AG04450 (cell line): ENCODE data around the gene AQP12A. TPM values are rescaled to one million over a fixed set of nuclear protein-coding genes. Genes with fewer than 3 reads are reported as not detected.

ENCODE experiments used
- CTCF ChIA-PET: fragments of 300-600, 350-600 bp; formaldehyde crosslinking; extraction: SDS; loops from one replicate; lab custom pipeline; 2022; ENCODE audit warnings: antibody characterized with exemption, inconsistent platforms; lab: Charles Lee
- POLR2A ChIA-PET: fragments of 350-600 bp; formaldehyde crosslinking; extraction: SDS; loops from one replicate; lab custom pipeline; 2021; ENCODE audit warnings: antibody characterized with exemption, inconsistent platforms; lab: Yijun Ruan, JAX
- DNase-seq: peaks from one replicate; pipeline ENCODE4 v3.0.0-alpha.2; 2011; ENCODE audit warnings: low read depth, low spot score
- H3K27ac ChIP-seq: one replicate; pipeline ENCODE4 v1.5.1; 2012; ENCODE audit warnings: low read depth, low read length, control low read depth
- H3K27me3 ChIP-seq: one replicate; pipeline ENCODE4 v1.6.0; 2012; ENCODE audit warnings: low read length; ENCODE audit not compliant: control insufficient read depth, insufficient read depth
- H3K4me3 ChIP-seq: 2 replicates; pipeline ENCODE4 v1.5.1; 2011; ENCODE audit warnings: mild to moderate bottlenecking, low read depth, low read length, control low read depth
- H3K9me3 ChIP-seq: 2 replicates; pipeline ENCODE4 v1.5.1; 2012; ENCODE audit warnings: low read length; ENCODE audit not compliant: control insufficient read depth, insufficient read depth
- polyA plus RNA-seq: library from polyadenylated mRNA; depleted of rRNA; stranded (reverse); fragments of >200 nt; gene quantifications from 2 replicates; pipeline ENCODE4 v1.2.3, GENCODE V29; 2011; rRNA removed
- small RNA-seq: library from RNA; depleted of rRNA; stranded (forward); fragments of <200 nt; gene quantifications from one replicate; pipeline ENCODE3, GENCODE V24; 2012; ENCODE audit warnings: low read depth; ENCODE audit not compliant: insufficient read length
- TF ChIP-seq, protein P1 (sequence below): IDR thresholded peaks from 2 replicates; pipeline ENCODE4 v1.5.1; 2011; ENCODE audit warnings: low read depth, low read length, control low read depth, inconsistent platforms

The AQP12A gene
- polyA plus RNA-seq, 1 experiment, result not detected

- H3K4me3 ChIP-seq, result no peak overlapping the region
- no peak for DNase-seq
- ChIA-PET CTCF (no interaction called here), POLR2A (interaction anchor here (0.5 kb wide), 1 partner anchor 858 kb away, joined by 3 read pairs; no protein-coding TSS in a partner anchor)
- H3K9me3 ChIP-seq, result no peaks in the 10 kb centered on the region
- TF ChIP-seq, protein P1, sequence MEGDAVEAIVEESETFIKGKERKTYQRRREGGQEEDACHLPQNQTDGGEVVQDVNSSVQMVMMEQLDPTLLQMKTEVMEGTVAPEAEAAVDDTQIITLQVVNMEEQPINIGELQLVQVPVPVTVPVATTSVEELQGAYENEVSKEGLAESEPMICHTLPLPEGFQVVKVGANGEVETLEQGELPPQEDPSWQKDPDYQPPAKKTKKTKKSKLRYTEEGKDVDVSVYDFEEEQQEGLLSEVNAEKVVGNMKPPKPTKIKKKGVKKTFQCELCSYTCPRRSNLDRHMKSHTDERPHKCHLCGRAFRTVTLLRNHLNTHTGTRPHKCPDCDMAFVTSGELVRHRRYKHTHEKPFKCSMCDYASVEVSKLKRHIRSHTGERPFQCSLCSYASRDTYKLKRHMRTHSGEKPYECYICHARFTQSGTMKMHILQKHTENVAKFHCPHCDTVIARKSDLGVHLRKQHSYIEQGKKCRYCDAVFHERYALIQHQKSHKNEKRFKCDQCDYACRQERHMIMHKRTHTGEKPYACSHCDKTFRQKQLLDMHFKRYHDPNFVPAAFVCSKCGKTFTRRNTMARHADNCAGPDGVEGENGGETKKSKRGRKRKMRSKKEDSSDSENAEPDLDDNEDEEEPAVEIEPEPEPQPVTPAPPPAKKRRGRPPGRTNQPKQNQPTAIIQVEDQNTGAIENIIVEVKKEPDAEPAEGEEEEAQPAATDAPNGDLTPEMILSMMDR, result no peak
- peaks cover 20% of the 10 kb centered on the region for H3K27me3 ChIP-seq
- no peak overlapping the region for H3K27ac ChIP-seq
Observed at GRCh38 chr2:240742602-240743095, 51.0 kb downstream of the AQP12A start.

DNA sequence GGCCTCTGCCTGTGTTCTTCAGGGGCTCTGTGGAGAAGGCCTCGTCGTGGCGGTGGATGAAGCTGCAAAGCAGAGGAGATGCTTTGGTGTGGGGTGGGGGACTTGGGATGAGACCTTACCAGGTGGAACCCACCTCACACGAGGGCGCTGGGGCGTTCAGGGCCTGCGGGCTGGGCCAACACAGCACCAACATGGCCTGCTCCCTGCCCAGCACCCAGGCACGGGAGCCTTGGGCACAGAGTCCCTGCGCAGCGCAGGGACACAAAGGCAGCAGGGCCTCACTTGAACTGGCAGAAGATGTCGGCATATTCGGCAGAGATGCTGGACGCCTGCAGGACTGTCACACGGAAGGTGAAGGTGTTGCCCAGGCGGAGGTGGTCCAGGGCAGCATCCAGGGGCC is 53.8 kb downstream of the AQP12A start:
- ChIA-PET CTCF (no interaction called here), POLR2A (no interaction called here)
- TF ChIP-seq, protein P1, result no peak
- no peaks in the 10 kb centered on the region for H3K9me3 ChIP-seq
- no peak overlapping the region for H3K4me3 ChIP-seq
- no peak overlapping the region for H3K27ac ChIP-seq
- peaks cover 14% of the 10 kb centered on the region for H3K27me3 ChIP-seq
- no peak for DNase-seq

DNA sequence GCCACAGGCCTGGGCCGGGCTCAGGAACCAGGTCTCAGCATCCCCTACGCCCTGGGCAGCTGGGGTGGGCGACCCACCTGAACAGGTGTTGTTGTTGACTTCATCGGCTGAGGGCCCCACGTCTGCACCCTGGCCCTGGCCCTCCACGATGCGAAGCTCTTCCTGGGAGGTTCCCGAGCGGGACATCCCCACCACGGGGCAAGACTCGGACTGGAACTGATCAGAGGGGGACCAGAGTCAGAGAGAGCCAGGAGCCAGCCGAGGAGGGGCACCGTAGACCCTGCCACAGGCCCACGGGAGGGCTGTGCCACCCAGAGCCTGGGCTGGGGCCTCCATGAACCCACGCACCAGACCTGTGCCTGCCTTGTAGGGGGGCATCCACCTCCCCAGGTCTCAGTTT is 54.3 kb downstream of the AQP12A start:
- POLR2A ChIA-PET, result no interaction called here

GRCh38 chr2:240746671-240747070 is 55.0 kb downstream of the AQP12A start:
- no peak overlapping the region for H3K27ac ChIP-seq
- H3K27me3 ChIP-seq, result peaks cover 16% of the 10 kb centered on the region
- H3K4me3 ChIP-seq, result no peak overlapping the region
- ChIA-PET POLR2A (no interaction called here), CTCF (no interaction called here)
- DNase-seq, result no peak
- TF ChIP-seq, protein P1, result no peak
- H3K9me3 ChIP-seq, result no peaks in the 10 kb centered on the region

More for the DNA sequence above, 54.3 kb downstream of the AQP12A start:
- Histone ChIP-seq H3K27me3 (peaks cover 16% of the 10 kb centered on the region), H3K27ac (no peak overlapping the region), H3K9me3 (no peaks in the 10 kb centered on the region), H3K4me3 (no peak overlapping the region)
- TF ChIP-seq, protein P1, result no peak
- DNase-seq, result no peak
- CTCF ChIA-PET, result no interaction called here

DNA sequence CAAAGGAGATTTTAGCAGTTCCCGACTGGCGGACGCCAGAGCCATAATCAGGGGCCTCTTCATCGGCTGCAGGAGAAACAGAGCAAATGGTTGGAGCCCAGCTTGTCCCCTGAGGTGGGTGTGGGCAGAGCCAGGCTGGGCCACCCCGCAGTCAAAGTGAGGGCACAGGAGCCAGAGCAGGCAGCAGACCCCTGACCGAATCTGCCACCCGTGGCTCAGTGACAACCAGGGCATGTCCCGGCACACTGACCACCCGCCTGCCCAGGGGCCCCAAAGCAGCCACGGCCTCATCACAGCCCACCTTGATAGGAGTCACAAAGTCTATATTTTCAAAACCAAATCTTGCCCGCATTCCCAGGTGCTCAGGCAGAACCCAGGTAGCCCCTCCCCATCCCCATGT is 55.6 kb downstream of the AQP12A start:
- H3K27ac ChIP-seq, result no peak overlapping the region
- TF ChIP-seq, protein P1, result no peak
- no peak for DNase-seq
- H3K9me3 ChIP-seq, result no peaks in the 10 kb centered on the region
- H3K27me3 ChIP-seq, result peaks cover 16% of the 10 kb centered on the region
- ChIA-PET POLR2A (no interaction called here), CTCF (no interaction called here)
- H3K4me3 ChIP-seq, result no peak overlapping the region

Small RNA genes within 50 kb of the gene (small RNA-seq; reads per million reads assigned to genes)
- not detected for gene AC011298.3

Other genes starting within 250 kb of the AQP12A start
- gene ANKMY1, start 133.9 kb upstream of the AQP12A start, polyA plus RNA-seq, result 2.9 and 3.1 TPM in 2 replicates
- gene DUSP28, start 131.5 kb upstream of the AQP12A start, polyA plus RNA-seq, result 4.4 and 6.1 TPM in 2 replicates
- gene RNPEPL1, start 123.4 kb upstream of the AQP12A start, polyA plus RNA-seq, result 7.2 and 15.0 TPM in 2 replicates
- 5.6 and 7.5 TPM in 2 replicates for gene CAPN10, start 105.1 kb upstream of the AQP12A start, polyA plus RNA-seq
- gene GPR35, start 66.4 kb upstream of the AQP12A start, polyA plus RNA-seq, result 0.05 and 0.06 TPM in 2 replicates
- gene AQP12B, start 9.0 kb upstream of the AQP12A start, polyA plus RNA-seq, result not detected in 2 replicates
- not detected in 2 replicates for gene KIF1A, start 128.4 kb downstream of the AQP12A start, polyA plus RNA-seq
- gene AGXT, start 177.0 kb downstream of the AQP12A start, polyA plus RNA-seq, result not detected in 2 replicates
- gene MAB21L4, start 204.3 kb downstream of the AQP12A start, polyA plus RNA-seq, result not detected in 2 replicates
- not detected in 2 replicates for gene CROCC2, start 214.5 kb downstream of the AQP12A start, polyA plus RNA-seq